Activated naive CD4-positive, alpha-beta T cell treated with anti-CD3 and anti-CD28 coated beads, Interleukin-2, amount 50 U/mL, for 24 hours (primary cell): ENCODE results near the gene CTNND2.
"Not testable (repeated sequence)": the region's sequence is repeated elsewhere in the genome, so short reads cannot be mapped to it uniquely, and the experiment has no call there.

Source experiments
- H3K27ac Mint-ChIP-seq: one replicate; pipeline ENCODE4 v1.8.0; 2021; ENCODE audit warnings: mild to moderate bottlenecking, mixed read lengths
- H3K27me3 Mint-ChIP-seq: one replicate; pipeline ENCODE4 v1.8.0; 2021; ENCODE audit warnings: mixed read lengths
- H3K36me3 Mint-ChIP-seq: one replicate; pipeline ENCODE4 v1.8.0; 2021; ENCODE audit warnings: mixed read lengths
- H3K4me1 Mint-ChIP-seq: one replicate; pipeline ENCODE4 v1.8.0; 2021; ENCODE audit warnings: mixed read lengths
- H3K4me3 Mint-ChIP-seq: one replicate; pipeline ENCODE4 v1.8.0; 2021; ENCODE audit warnings: mild to moderate bottlenecking, mixed read lengths
- H3K9me3 Mint-ChIP-seq: one replicate; pipeline ENCODE4 v1.8.0; 2021; ENCODE audit warnings: mixed read lengths

Gene CTNND2

GRCh38 chr5:11894992-11895391 is 9.3 kb downstream of the CTNND2 start:
- H3K36me3 Mint-ChIP-seq, result no peaks in the 10 kb centered on the region
- H3K27ac Mint-ChIP-seq, result no peak overlapping the region
- peaks cover 5% of the 10 kb centered on the region for H3K9me3 Mint-ChIP-seq
- no peaks in the 10 kb centered on the region for H3K4me1 Mint-ChIP-seq
- H3K27me3 Mint-ChIP-seq, result no peaks in the 10 kb centered on the region
- no peak overlapping the region for H3K4me3 Mint-ChIP-seq

GRCh38 chr5:11892832-11893231 is 11.4 kb downstream of the CTNND2 start:
- Mint-ChIP-seq H3K36me3 (no peaks in the 10 kb centered on the region), H3K9me3 (no peaks in the 10 kb centered on the region), H3K4me3 (no peak overlapping the region), H3K27me3 (no peaks in the 10 kb centered on the region), H3K4me1 (no peaks in the 10 kb centered on the region), H3K27ac (no peak overlapping the region)

GRCh38 chr5:11890777-11891176 is 13.5 kb downstream of the CTNND2 start:
- H3K36me3 Mint-ChIP-seq, result no peaks in the 10 kb centered on the region
- peaks cover 1% of the 10 kb centered on the region for H3K9me3 Mint-ChIP-seq
- H3K4me1 Mint-ChIP-seq, result no peaks in the 10 kb centered on the region
- H3K27me3 Mint-ChIP-seq, result no peaks in the 10 kb centered on the region
- no peak overlapping the region for H3K4me3 Mint-ChIP-seq
- no peak overlapping the region for H3K27ac Mint-ChIP-seq

GRCh38 chr5:11888221-11888620 is 16.0 kb downstream of the CTNND2 start:
- no peak overlapping the region for H3K27ac Mint-ChIP-seq
- H3K4me1 Mint-ChIP-seq, result no peaks in the 10 kb centered on the region

GRCh38 chr5:11878814-11879213 is 25.4 kb downstream of the CTNND2 start:
- Mint-ChIP-seq H3K4me1 (no peaks in the 10 kb centered on the region), H3K27ac (no peak overlapping the region), H3K36me3 (no peaks in the 10 kb centered on the region), H3K9me3 (peaks cover 5% of the 10 kb centered on the region), H3K27me3 (no peaks in the 10 kb centered on the region), H3K4me3 (no peak overlapping the region)

More at GRCh38 chr5:11888221-11888620, 16.0 kb downstream of the CTNND2 start:
- no peaks in the 10 kb centered on the region for H3K36me3 Mint-ChIP-seq
- H3K9me3 Mint-ChIP-seq, result peaks cover 13% of the 10 kb centered on the region
- no peaks in the 10 kb centered on the region for H3K27me3 Mint-ChIP-seq
- no peak overlapping the region for H3K4me3 Mint-ChIP-seq

- Mint-ChIP-seq H3K36me3 (no peaks in the 10 kb centered on the region), H3K27me3 (no peaks in the 10 kb centered on the region), H3K4me1 (no peaks in the 10 kb centered on the region), H3K27ac (no peak overlapping the region), H3K4me3 (no peak overlapping the region), H3K9me3 (no peaks in the 10 kb centered on the region)
Measured at GRCh38 chr5:11873587-11873986, 30.7 kb downstream of the CTNND2 start.

GRCh38 chr5:11869203-11869602 is 35.0 kb downstream of the CTNND2 start:
- no peaks in the 10 kb centered on the region for H3K4me1 Mint-ChIP-seq
- H3K36me3 Mint-ChIP-seq, result no peaks in the 10 kb centered on the region
- H3K27ac Mint-ChIP-seq, result no peak overlapping the region
- no peak overlapping the region for H3K4me3 Mint-ChIP-seq
- H3K27me3 Mint-ChIP-seq, result no peaks in the 10 kb centered on the region
- H3K9me3 Mint-ChIP-seq, result peaks cover 9% of the 10 kb centered on the region

- Mint-ChIP-seq H3K27ac (no peak overlapping the region), H3K36me3 (no peaks in the 10 kb centered on the region)
Measured at GRCh38 chr5:11863911-11864310, 40.3 kb downstream of the CTNND2 start.

GRCh38 chr5:11857391-11857790 is 46.9 kb downstream of the CTNND2 start:
- H3K27ac Mint-ChIP-seq, result no peak overlapping the region
- no peaks in the 10 kb centered on the region for H3K36me3 Mint-ChIP-seq
- no peaks in the 10 kb centered on the region for H3K9me3 Mint-ChIP-seq
- no peaks in the 10 kb centered on the region for H3K27me3 Mint-ChIP-seq
- H3K4me3 Mint-ChIP-seq, result no peak overlapping the region
- H3K4me1 Mint-ChIP-seq, result no peaks in the 10 kb centered on the region

More at GRCh38 chr5:11863911-11864310, 40.3 kb downstream of the CTNND2 start:
- Mint-ChIP-seq H3K9me3 (peaks cover 9% of the 10 kb centered on the region), H3K27me3 (no peaks in the 10 kb centered on the region), H3K4me1 (no peaks in the 10 kb centered on the region), H3K4me3 (no peak overlapping the region)

- no peaks in the 10 kb centered on the region for H3K36me3 Mint-ChIP-seq
- H3K9me3 Mint-ChIP-seq, result no peaks in the 10 kb centered on the region
- H3K4me3 Mint-ChIP-seq, result no peak overlapping the region
- no peak overlapping the region for H3K27ac Mint-ChIP-seq
- H3K27me3 Mint-ChIP-seq, result no peaks in the 10 kb centered on the region
- H3K4me1 Mint-ChIP-seq, result no peaks in the 10 kb centered on the region
Measured at GRCh38 chr5:11854936-11855335, 49.3 kb downstream of the CTNND2 start.

GRCh38 chr5:11853796-11854195 is 50.5 kb downstream of the CTNND2 start:
- Mint-ChIP-seq H3K4me3 (no peak overlapping the region), H3K36me3 (no peaks in the 10 kb centered on the region), H3K4me1 (no peaks in the 10 kb centered on the region), H3K9me3 (no peaks in the 10 kb centered on the region), H3K27ac (no peak overlapping the region), H3K27me3 (no peaks in the 10 kb centered on the region)

- Mint-ChIP-seq H3K27me3 (no peaks in the 10 kb centered on the region), H3K9me3 (no peaks in the 10 kb centered on the region), H3K27ac (no peak overlapping the region), H3K36me3 (no peaks in the 10 kb centered on the region), H3K4me1 (no peaks in the 10 kb centered on the region), H3K4me3 (no peak overlapping the region)
Measured at GRCh38 chr5:11853140-11853539, 51.1 kb downstream of the CTNND2 start.

- Mint-ChIP-seq H3K4me1 (no peaks in the 10 kb centered on the region), H3K9me3 (no peaks in the 10 kb centered on the region), H3K27me3 (no peaks in the 10 kb centered on the region), H3K27ac (no peak overlapping the region), H3K4me3 (no peak overlapping the region), H3K36me3 (no peaks in the 10 kb centered on the region)
Measured at GRCh38 chr5:11852717-11853087, 51.5 kb downstream of the CTNND2 start.

- no peaks in the 10 kb centered on the region for H3K4me1 Mint-ChIP-seq
- H3K27me3 Mint-ChIP-seq, result no peaks in the 10 kb centered on the region
- H3K36me3 Mint-ChIP-seq, result no peaks in the 10 kb centered on the region
- no peak overlapping the region for H3K4me3 Mint-ChIP-seq
- H3K27ac Mint-ChIP-seq, result no peak overlapping the region
- H3K9me3 Mint-ChIP-seq, result no peaks in the 10 kb centered on the region
Measured at GRCh38 chr5:11851965-11852716, 52.1 kb downstream of the CTNND2 start.

GRCh38 chr5:11851416-11851815 is 52.8 kb downstream of the CTNND2 start:
- Mint-ChIP-seq H3K27me3 (no peaks in the 10 kb centered on the region), H3K27ac (no peak overlapping the region), H3K9me3 (peaks cover 1% of the 10 kb centered on the region), H3K4me3 (no peak overlapping the region), H3K4me1 (no peaks in the 10 kb centered on the region), H3K36me3 (no peaks in the 10 kb centered on the region)

GRCh38 chr5:11828566-11828965 is 75.7 kb downstream of the CTNND2 start:
- H3K27ac Mint-ChIP-seq, result not testable (repeated sequence)

GRCh38 chr5:11822598-11822997 is 81.6 kb downstream of the CTNND2 start:
- Mint-ChIP-seq H3K27me3 (no peaks in the 10 kb centered on the region), H3K4me3 (no peak overlapping the region), H3K4me1 (no peaks in the 10 kb centered on the region), H3K27ac (no peak overlapping the region), H3K36me3 (no peaks in the 10 kb centered on the region), H3K9me3 (peaks cover 10% of the 10 kb centered on the region)

More at GRCh38 chr5:11828566-11828965, 75.7 kb downstream of the CTNND2 start:
- H3K4me3 Mint-ChIP-seq, H3K27me3 Mint-ChIP-seq, H3K9me3 Mint-ChIP-seq, H3K36me3 Mint-ChIP-seq, H3K4me1 Mint-ChIP-seq: not testable (repeated sequence)
